Colonic mucosa (tissue), 4 donors: Measurements from ENCODE around the gene TRAPPC12. TPM values are rescaled to one million over a fixed set of nuclear protein-coding genes. Genes with fewer than 3 reads are reported as not detected.

Experiments
- DNase-seq: peaks from one replicate; pipeline ENCODE4 v3.0.0-alpha.2; 2020
- H3K27ac ChIP-seq: fragments of 200-600 bp; one replicate; pipeline ENCODE4 v1.8.0; 2021
- H3K27me3 ChIP-seq: fragments of 200-600 bp; one replicate; pipeline ENCODE4 v1.8.0; 2021
- H3K36me3 ChIP-seq: fragments of 200-600 bp; one replicate; pipeline ENCODE4 v1.8.0; 2021
- H3K4me1 ChIP-seq: fragments of 200-600 bp; one replicate; pipeline ENCODE4 v1.8.0; 2021; ENCODE audit warnings: mild to moderate bottlenecking
- H3K4me3 ChIP-seq: fragments of 200-600 bp; one replicate; pipeline ENCODE4 v1.8.0; 2021
- H3K9ac ChIP-seq, 2 donors: one replicate each; pipeline ENCODE4 v1.7.0; 2013; ENCODE audit warnings: control low read depth in 2 of 2, low read depth in 2 of 2, low read length in 2 of 2
- H3K9me3 ChIP-seq: fragments of 200-600 bp; one replicate; pipeline ENCODE4 v1.8.0; 2021
- CTCF ChIP-seq: fragments of 200-600 bp; IDR thresholded peaks from one replicate; pipeline ENCODE4 v1.8.0; 2022; ENCODE audit warnings: antibody characterized with exemption, mild to moderate bottlenecking
- intact Hi-C: fragments of 100-400 bp; cut with DNase I; formaldehyde crosslinking; loops from one replicate; pipeline ENCODE4 v1.14.1; 2022
- total RNA-seq, 2 donors: library from RNA; stranded (reverse); fragmentation: NEBNext Ultra II Directional in 1 of 2; extraction: Animal tissue kit (Norgen Biotek cat#: 25700) in 1 of 2; gene quantifications; one replicate each; pipeline ENCODE4 v1.2.1, GENCODE V29; 2021
- donor health status: healthy.
- donor health status: DM: no; HTN: no; CAD: no.
- donor health status: DM: no; HTN: no; CAD: no.

The TRAPPC12 gene
- total RNA-seq, 2 donors from 2014 or later: 59.1 to 91.5 TPM

- intact Hi-C loops: no loop called here
- peaks cover 13% of the 10 kb centered on the region for H3K36me3 ChIP-seq
- no peaks in the 10 kb centered on the region for H3K9me3 ChIP-seq
- no peak overlapping the region for H3K9ac ChIP-seq
- TF ChIP-seq CTCF: no peak
- no peak for DNase-seq
- H3K27me3 ChIP-seq: no peaks in the 10 kb centered on the region
- no peaks in the 10 kb centered on the region for H3K4me1 ChIP-seq
- H3K4me3 ChIP-seq: no peak overlapping the region
- H3K27ac ChIP-seq: no peak overlapping the region
These were observed 7.5 kb downstream of the TRAPPC12 start for GRCh38 chr2:3387011-3387410.

GRCh38 chr2:3387644-3388411, 8.3 kb downstream of the TRAPPC12 start:
- no peaks in the 10 kb centered on the region for H3K9me3 ChIP-seq
- H3K27ac ChIP-seq: no peak overlapping the region
- DNase-seq: no peak
- intact Hi-C loops: no loop called here
- H3K27me3 ChIP-seq: no peaks in the 10 kb centered on the region
- no peak overlapping the region for H3K9ac ChIP-seq
- no peak for TF ChIP-seq CTCF
- H3K36me3 ChIP-seq: peaks cover 13% of the 10 kb centered on the region
- no peaks in the 10 kb centered on the region for H3K4me1 ChIP-seq
- no peak overlapping the region for H3K4me3 ChIP-seq

GRCh38 chr2:3388412-3388738, 8.9 kb downstream of the TRAPPC12 start:
- no peak for TF ChIP-seq CTCF
- no peak overlapping the region for H3K4me3 ChIP-seq
- intact Hi-C loops: no loop called here
- no peaks in the 10 kb centered on the region for H3K9me3 ChIP-seq
- H3K27ac ChIP-seq: no peak overlapping the region
- H3K27me3 ChIP-seq: no peaks in the 10 kb centered on the region
- DNase-seq: no peak
- H3K4me1 ChIP-seq: no peaks in the 10 kb centered on the region
- H3K9ac ChIP-seq: no peak overlapping the region
- peaks cover 13% of the 10 kb centered on the region for H3K36me3 ChIP-seq

GRCh38 chr2:3389193-3389592, 9.7 kb downstream of the TRAPPC12 start:
- H3K4me3 ChIP-seq: no peak overlapping the region
- no peaks in the 10 kb centered on the region for H3K9me3 ChIP-seq
- TF ChIP-seq CTCF: no peak
- H3K9ac ChIP-seq: no peak overlapping the region
- intact Hi-C loops: no loop called here
- no peaks in the 10 kb centered on the region for H3K4me1 ChIP-seq
- H3K27ac ChIP-seq: no peak overlapping the region
- peaks cover 13% of the 10 kb centered on the region for H3K36me3 ChIP-seq
- H3K27me3 ChIP-seq: no peaks in the 10 kb centered on the region
- DNase-seq: no peak

- H3K36me3 ChIP-seq: peaks cover 13% of the 10 kb centered on the region
- intact Hi-C loops: no loop called here
- no peak overlapping the region for H3K4me3 ChIP-seq
- no peaks in the 10 kb centered on the region for H3K27me3 ChIP-seq
- DNase-seq: no peak
- no peaks in the 10 kb centered on the region for H3K4me1 ChIP-seq
- no peaks in the 10 kb centered on the region for H3K9me3 ChIP-seq
- TF ChIP-seq CTCF: no peak
- no peak overlapping the region for H3K27ac ChIP-seq
- no peak overlapping the region for H3K9ac ChIP-seq
These were observed 10.5 kb downstream of the TRAPPC12 start for GRCh38 chr2:3390041-3390440.
